Muscle of back (tissue), 13 donors: ENCODE measurements around the gene SUPT3H. TPM values are rescaled to one million over a fixed set of nuclear protein-coding genes. Genes with fewer than 3 reads are reported as not detected.

Source experiments
- DNase-seq, 3 donors: peaks; one replicate each; pipeline versions ENCODE4 v3.0.0 to v3.0.0-alpha.2; 2013
- long read RNA-seq, 9 donors: transcript quantifications; one replicate each; lab custom pipeline, GENCODE V29; 2026
- polyA plus RNA-seq, 10 donors: library from polyadenylated mRNA; unstranded; fragments of 120-200 nt; gene quantifications; one replicate each; pipeline ENCODE4 v1.2.1, GENCODE V29; 2013; ENCODE audit not compliant: insufficient read length in 10 of 10

Gene SUPT3H
- 10 to 100 TPM in 8 of 10 donors, 1 to 10 TPM in 2; 9.7 to 13.7 (median 11.6) TPM for polyA plus RNA-seq
- long read RNA-seq, donor 1: 0 reads
- long read RNA-seq, donor 2: 0 reads
- long read RNA-seq, donor 3: 0 reads
- long read RNA-seq, donor 4: 0 reads
- long read RNA-seq, donor 5: 0 reads
- long read RNA-seq, donor 6, partial matches to known transcripts: 8 of 8 reads
- long read RNA-seq, donor 6, other reads (novel, unspliced or antisense): 0 of 8 reads
- long read RNA-seq, donor 7: 0 reads
- long read RNA-seq, donor 8: 0 reads
- long read RNA-seq, donor 9: 0 reads

DNA sequence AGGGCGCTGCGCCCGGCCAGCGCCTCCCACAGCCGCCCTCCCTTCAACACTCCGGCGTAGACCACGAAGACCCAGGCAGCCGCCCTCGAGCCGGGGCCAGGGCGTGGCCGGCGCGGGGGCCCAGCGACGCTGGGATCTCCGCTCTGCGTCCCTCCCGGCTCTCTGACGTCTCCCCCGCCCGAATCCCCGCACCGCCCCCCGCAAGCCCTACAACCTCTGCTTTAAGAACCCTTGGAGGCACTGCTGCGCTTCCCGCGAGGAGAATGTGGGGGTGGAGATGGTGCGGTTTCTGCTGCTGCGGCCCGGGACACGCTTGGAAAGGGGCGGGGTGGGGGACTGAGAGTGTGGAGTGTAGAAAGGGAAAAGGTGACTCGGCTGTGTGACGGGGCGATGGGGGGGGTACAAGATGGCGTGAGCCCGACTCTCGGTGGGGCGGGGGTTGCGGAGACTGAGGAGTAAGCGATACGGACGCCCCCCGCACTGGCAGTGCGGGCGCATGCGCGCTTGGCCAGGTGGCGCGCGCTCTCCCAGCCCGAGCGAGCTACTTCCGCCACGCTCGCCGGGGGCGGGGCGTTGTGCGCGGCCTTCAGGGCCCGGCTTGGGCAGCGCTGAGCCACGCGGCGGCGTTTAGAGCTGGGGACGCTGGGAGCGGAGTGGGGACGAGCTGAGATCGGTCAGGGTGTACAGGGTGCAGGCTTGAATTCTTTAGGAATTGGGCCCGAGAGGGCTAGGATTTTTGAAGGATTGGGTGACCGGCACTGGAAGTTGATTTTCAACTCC, at the start of gene SUPT3H:
SUPT3H (minus strand) TSS at position 381 of the 780 bp plus-strand sequence.
- peak; percentile 97 to 99 (median 99) for DNase-seq

GRCh38 chr6:45426251-45426650, 48.5 kb upstream of the SUPT3H start:
- no peak for DNase-seq

DNA sequence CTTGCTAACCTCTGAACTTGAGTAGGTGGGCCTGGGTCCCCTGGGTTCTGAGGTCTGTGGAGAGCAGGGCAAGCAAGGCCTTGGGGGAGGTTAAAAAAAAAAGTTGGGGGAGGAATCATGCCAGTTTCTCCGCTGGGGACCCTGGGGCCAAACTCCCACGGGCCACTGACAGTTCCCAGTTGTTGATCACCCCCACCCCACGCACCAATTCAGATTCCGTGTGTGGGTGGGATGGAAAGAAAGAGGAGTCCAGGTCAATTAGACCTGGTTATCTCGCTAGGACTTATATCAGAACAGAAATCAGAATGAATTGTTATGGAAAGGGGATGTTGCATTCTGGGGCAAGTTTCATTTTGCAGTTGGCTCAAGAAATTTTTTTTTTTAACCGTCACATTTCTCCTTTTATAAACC, 46.7 kb upstream of the SUPT3H start:
- DNase-seq: no peak

DNA sequence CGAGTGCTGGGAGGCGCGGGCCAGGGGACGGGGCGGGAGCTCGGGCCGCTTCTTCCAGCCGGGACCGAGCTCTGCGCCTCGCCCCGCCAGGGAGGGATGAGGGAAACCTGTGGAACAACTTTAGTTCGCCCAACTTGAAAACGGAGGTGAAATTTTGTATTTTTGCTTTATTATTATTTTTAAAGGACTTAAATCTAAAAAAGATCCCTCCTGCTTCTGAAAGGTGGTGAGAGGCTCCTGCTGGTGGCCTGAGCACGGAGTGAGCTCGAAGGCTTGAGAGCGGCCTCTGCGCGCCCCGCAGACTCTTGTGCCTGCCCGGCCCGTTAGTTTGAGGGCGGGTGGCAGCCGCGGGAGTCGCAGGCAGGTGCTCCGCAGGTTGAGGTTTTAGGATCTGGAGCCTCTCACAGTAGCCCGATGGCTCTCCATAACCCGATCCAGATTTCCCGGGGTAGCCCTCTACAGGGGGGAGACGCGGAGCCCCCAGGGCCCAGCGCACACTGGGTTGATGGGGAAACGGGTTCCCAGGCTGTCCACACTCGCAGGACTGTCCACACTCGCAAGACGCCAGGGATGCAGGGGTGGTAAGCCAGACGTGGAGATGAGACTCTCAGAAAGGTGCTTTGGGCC, 46.2 kb upstream of the SUPT3H start:
- peak in 1 of 3 donors; percentile 61 for DNase-seq

- peak in 2 of 3 donors; percentile 16 to 69 for DNase-seq
Observed at GRCh38 chr6:45423111-45423823, 45.5 kb upstream of the SUPT3H start.

DNA sequence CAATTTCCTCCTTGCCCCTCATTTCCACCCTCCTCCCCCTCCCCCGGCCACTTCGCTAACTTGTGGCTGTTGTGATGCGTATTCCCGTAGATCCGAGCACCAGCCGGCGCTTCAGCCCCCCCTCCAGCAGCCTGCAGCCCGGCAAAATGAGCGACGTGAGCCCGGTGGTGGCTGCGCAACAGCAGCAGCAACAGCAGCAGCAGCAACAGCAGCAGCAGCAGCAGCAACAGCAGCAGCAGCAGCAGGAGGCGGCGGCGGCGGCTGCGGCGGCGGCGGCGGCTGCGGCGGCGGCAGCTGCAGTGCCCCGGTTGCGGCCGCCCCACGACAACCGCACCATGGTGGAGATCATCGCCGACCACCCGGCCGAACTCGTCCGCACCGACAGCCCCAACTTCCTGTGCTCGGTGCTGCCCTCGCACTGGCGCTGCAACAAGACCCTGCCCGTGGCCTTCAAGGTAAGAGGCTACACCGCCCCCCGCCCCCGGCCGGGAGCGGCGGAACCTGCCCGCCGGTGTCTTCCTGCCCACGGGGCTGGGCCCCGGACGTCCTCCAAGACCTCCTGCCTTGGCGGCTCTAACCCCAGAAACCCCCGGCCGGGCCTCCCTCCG, 44.9 kb upstream of the SUPT3H start:
- DNase-seq: peak in 2 of 3 donors; percentile 23 to 73

DNA sequence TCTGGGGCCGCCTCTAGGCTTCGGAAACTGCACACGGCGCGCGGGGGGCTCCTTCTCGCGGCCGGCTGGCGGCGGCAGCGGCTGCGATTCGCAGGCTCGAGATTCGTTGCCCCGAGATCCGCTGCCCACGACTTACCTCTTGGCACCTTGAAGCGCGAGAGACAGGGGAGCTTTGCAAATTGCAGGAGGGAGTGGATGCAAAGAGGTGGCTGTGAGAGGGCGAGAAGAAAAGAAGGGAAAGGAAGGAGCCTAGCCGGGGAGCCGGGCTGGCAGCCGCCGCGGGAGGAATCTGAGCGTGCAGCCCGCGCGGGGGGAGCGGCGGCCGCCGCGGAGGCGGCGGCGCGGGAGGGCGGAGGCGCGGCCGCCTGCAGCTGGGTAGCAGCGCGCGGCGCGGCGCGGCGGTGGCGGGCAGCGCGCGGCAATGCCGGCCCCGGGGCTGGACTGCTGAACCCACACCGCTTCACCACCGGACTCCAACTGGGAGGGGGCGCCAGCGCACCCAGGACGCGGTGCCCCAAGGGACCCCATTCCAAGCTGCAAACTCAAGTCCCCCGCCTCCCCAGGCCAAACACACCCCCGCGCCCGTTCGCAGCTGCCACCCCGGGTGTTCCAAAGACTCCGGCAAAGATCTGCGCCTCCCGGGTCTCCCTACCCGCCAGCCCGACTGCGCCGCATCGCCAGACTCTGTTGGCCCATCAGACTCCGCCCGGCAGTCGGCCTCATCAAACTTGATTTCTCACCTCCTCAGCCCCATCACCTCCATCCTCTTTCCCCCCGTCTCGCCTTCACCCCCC, 44.2 kb upstream of the SUPT3H start:
- DNase-seq: peak in 2 of 3 donors; percentile 60 to 89

GRCh38 chr6:45420909-45421708, 43.4 kb upstream of the SUPT3H start:
- DNase-seq: peak in 1 of 3 donors; percentile 17

GRCh38 chr6:45420083-45420908, 42.6 kb upstream of the SUPT3H start:
- peak in 2 of 3 donors; percentile 38 to 69 for DNase-seq

- peak in 2 of 3 donors; percentile 27 to 51 for DNase-seq
Observed at GRCh38 chr6:45419571-45420082, 41.9 kb upstream of the SUPT3H start.

- DNase-seq: no peak
Observed at GRCh38 chr6:45417436-45417835, 39.7 kb upstream of the SUPT3H start.

DNA sequence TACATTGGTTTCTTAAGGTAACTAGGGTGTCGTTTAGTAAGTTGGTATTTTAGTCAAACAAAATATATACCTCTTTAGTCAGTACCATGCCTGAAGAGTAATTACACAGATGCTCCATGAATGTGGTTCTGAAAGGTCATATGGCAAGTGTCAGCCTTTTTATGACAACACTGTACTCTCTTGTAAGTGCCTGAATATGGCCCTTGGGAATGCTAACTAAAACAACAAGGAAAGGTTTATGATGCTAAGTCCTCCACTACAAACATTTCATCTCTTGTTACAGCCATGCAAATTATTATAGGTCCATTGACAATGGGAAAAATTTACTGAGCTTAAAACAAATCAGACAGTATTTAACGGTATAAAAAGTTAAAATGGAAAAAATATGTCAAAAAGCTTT, 39.0 kb upstream of the SUPT3H start:
- no peak for DNase-seq

DNA sequence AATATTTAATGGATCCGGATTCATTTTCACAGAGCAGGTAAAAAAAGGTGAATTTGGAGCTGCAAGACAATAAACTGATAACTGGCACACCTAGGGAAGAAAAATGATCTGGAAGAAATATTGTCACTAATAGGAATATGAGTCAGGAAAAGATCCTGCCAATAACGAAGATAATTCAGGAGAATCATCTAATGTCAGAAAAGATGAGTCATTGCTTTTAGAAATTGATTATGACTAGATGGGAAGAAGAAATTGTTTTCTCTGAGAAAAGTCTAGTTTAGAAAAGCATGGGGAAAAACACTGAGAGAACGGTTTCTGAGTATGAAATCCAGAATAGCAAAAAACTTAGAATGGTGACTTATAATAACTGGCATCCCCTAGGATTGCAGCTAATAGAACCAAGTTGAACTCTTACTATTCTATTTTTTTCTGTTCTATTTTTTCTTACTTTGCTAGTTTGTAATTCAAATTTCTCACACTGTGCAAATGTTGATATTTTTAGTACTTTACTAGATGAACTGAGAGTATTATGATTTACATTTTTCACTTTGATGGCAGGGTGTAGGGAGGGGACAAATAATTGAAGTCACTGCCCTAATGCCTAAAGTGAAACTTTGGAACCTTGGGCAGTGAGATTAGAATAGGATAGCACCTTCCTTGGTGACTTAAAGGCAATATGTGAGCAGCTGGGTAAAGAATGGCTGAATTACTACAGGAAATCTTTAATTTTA, 38.2 kb upstream of the SUPT3H start:
- DNase-seq: no peak

GRCh38 chr6:45415315-45415714, 37.6 kb upstream of the SUPT3H start:
- no peak for DNase-seq

GRCh38 chr6:45411959-45412358, 34.2 kb upstream of the SUPT3H start:
- no peak for DNase-seq

DNA sequence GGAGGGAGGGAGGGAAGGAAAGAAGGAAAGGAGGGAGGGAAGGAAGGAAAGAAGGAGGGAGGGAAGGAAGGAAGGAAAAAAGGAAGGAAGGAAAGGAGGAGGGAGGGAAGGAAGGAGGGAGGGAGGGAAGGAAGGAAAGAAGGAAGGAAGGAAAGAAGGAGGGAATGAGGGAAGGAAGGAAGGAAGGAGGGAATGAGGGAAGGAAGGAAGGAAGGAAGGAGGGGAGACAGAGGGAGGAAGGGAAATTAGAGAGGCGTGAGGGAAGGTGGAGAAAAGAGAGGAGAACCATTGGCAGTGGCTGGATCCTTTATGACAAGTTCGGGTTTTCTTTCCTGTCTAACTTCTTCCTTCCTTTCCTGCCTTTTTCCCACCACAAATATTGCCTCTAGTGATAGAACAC, 22.3 kb upstream of the SUPT3H start:
- no peak for DNase-seq

GRCh38 chr6:45398075-45398813, 20.5 kb upstream of the SUPT3H start:
- no peak for DNase-seq
